Liver (tissue), 3 donors: ENCODE data around the gene ILDR2.

Experiments
- CTCF ChIP-seq: fragments of 150-350 bp; IDR thresholded peaks from 2 replicates; pipeline ENCODE4 v1.5.1; 2017; ENCODE audit warnings: improper control_type of control experiment, low read depth, low read length; ENCODE audit not compliant: missing input control
- RXRA ChIP-seq, 2 donors: IDR thresholded peaks; 2 replicates each; pipeline ENCODE4 v1.6.1; 2017 to 2018; ENCODE audit warnings: antibody characterized with exemption in 2 of 2, mild to moderate bottlenecking in 1 of 2
- YY1 ChIP-seq: IDR thresholded peaks from 2 replicates; pipeline ENCODE4 v1.6.1; 2016; ENCODE audit warnings: antibody characterized with exemption, mild to moderate bottlenecking
- donor health status: healthy.
- donor health status: healthy.

GRCh38 chr1:166974647-166975345 lies 544 bp downstream of the ILDR2 start:
- TF ChIP-seq CTCF: no peak
- TF ChIP-seq RXRA (IDR thresholded peaks at IDR 0.05): no peak
- no peak for TF ChIP-seq YY1
